Measurements from ENCODE around the gene NQO2. TPM values are rescaled to one million over a fixed set of nuclear protein-coding genes. Genes with fewer than 3 reads are reported as not detected.

The NQO2 gene
- total and polyA plus RNA-seq, 10 of the 15 experiments (the other 5 are each of a cell fraction or from before 2014, with no cell fraction given), result 0.55 to 2.6 (median 0.80) TPM

DNA sequence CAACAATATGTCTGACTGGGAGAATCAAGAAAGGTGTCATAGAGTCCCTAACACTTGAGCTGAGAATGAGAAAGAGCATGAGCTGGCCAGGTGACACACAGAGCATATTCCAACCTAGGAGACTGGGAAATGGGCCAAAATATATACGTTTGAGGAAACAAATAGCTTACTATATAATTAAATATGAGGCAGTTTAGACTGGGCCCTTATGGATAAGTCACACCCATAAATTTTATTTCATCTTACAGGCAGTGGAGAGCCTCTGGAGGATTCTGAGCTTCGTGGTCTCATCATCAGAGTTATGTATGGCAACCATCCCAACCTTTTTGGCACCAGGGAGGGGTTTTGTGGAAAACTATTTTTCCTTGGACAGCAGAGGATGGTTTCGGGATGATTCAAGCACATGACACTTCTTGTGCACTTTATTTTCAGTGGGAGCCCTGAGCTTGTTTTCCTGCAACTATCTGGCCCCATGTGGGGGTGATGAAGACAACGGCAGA, 12.9 kb upstream of the NQO2 start:
- in situ Hi-C loops (cut with MboI), result loop anchor here (5.0 kb wide), 1 partner anchor 144 kb away; the partner anchor contains the start of gene SERPINB1
- no peak overlapping the region for H3K9ac ChIP-seq (ENCODE audit: control insufficient read depth, insufficient read depth, low read length)
- FAIRE-seq, result no peak

More for the DNA sequence above, 12.9 kb upstream of the NQO2 start:
- H3K4me2 ChIP-seq (ENCODE audit: control insufficient read depth, insufficient read depth), result no peak overlapping the region
- no peak overlapping the region for H3K4me3 ChIP-seq
- no TSS peak for BruUV-seq (replicated peaks)
- no peaks in the 10 kb centered on the region for H3K9me3 ChIP-seq (replicated peaks; ENCODE audit: control insufficient read depth, insufficient read depth, low read length)
- H3K36me3 ChIP-seq (ENCODE audit: control insufficient read depth in 2 of 2, insufficient read depth in 2 of 2, low read length in 1 of 2), result no peaks in the 10 kb centered on the region
- 32% methylated on average over 4 of the region's 4 CpGs for WGBS (ENCODE audit: insufficient coverage, insufficient replicate concordance, low lambda C conversion rate, missing lambda C conversion rate)
- peaks cover 13% of the 10 kb centered on the region for H3K4me1 ChIP-seq (ENCODE audit: control insufficient read depth, insufficient read depth, low read length)
- no peak for ATAC-seq
- TF ChIP-seq EGR1 (IDR thresholded peaks at IDR 0.05; ENCODE audit: borderline replicate concordance in 1 of 2, low read depth in 2 of 2, low read length in 2 of 2) (no peak), BCL11A (IDR thresholded peaks at IDR 0.05; ENCODE audit: low read depth, low read length) (no peak), ZNF217 (IDR thresholded peaks at IDR 0.05) (no peak), BMI1 (IDR thresholded peaks at IDR 0.05; ENCODE audit: borderline replicate concordance) (no peak), MTA3 (IDR thresholded peaks at IDR 0.05; ENCODE audit: borderline replicate concordance, low read length) (no peak), PAX5 (IDR thresholded peaks at IDR 0.05; ENCODE audit: borderline replicate concordance, low read depth, low read length) (no peak), TCF3 (IDR thresholded peaks at IDR 0.05; ENCODE audit: borderline replicate concordance, insufficient read depth, low read depth, low read length) (no peak), HDAC2 (IDR thresholded peaks at IDR 0.05) (no peak)
- TF ChIP-seq, protein P1, sequence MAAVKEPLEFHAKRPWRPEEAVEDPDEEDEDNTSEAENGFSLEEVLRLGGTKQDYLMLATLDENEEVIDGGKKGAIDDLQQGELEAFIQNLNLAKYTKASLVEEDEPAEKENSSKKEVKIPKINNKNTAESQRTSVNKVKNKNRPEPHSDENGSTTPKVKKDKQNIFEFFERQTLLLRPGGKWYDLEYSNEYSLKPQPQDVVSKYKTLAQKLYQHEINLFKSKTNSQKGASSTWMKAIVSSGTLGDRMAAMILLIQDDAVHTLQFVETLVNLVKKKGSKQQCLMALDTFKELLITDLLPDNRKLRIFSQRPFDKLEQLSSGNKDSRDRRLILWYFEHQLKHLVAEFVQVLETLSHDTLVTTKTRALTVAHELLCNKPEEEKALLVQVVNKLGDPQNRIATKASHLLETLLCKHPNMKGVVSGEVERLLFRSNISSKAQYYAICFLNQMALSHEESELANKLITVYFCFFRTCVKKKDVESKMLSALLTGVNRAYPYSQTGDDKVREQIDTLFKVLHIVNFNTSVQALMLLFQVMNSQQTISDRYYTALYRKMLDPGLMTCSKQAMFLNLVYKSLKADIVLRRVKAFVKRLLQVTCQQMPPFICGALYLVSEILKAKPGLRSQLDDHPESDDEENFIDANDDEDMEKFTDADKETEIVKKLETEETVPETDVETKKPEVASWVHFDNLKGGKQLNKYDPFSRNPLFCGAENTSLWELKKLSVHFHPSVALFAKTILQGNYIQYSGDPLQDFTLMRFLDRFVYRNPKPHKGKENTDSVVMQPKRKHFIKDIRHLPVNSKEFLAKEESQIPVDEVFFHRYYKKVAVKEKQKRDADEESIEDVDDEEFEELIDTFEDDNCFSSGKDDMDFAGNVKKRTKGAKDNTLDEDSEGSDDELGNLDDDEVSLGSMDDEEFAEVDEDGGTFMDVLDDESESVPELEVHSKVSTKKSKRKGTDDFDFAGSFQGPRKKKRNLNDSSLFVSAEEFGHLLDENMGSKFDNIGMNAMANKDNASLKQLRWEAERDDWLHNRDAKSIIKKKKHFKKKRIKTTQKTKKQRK (IDR thresholded peaks at IDR 0.05; ENCODE audit: low read depth, low read length), result no peak
- TF ChIP-seq, protein P2, sequence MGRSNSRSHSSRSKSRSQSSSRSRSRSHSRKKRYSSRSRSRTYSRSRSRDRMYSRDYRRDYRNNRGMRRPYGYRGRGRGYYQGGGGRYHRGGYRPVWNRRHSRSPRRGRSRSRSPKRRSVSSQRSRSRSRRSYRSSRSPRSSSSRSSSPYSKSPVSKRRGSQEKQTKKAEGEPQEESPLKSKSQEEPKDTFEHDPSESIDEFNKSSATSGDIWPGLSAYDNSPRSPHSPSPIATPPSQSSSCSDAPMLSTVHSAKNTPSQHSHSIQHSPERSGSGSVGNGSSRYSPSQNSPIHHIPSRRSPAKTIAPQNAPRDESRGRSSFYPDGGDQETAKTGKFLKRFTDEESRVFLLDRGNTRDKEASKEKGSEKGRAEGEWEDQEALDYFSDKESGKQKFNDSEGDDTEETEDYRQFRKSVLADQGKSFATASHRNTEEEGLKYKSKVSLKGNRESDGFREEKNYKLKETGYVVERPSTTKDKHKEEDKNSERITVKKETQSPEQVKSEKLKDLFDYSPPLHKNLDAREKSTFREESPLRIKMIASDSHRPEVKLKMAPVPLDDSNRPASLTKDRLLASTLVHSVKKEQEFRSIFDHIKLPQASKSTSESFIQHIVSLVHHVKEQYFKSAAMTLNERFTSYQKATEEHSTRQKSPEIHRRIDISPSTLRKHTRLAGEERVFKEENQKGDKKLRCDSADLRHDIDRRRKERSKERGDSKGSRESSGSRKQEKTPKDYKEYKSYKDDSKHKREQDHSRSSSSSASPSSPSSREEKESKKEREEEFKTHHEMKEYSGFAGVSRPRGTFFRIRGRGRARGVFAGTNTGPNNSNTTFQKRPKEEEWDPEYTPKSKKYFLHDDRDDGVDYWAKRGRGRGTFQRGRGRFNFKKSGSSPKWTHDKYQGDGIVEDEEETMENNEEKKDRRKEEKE (IDR thresholded peaks at IDR 0.05), result no peak
- TF ChIP-seq, protein P3, sequence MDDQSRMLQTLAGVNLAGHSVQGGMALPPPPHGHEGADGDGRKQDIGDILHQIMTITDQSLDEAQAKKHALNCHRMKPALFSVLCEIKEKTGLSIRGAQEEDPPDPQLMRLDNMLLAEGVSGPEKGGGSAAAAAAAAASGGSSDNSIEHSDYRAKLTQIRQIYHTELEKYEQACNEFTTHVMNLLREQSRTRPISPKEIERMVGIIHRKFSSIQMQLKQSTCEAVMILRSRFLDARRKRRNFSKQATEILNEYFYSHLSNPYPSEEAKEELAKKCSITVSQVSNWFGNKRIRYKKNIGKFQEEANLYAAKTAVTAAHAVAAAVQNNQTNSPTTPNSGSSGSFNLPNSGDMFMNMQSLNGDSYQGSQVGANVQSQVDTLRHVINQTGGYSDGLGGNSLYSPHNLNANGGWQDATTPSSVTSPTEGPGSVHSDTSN (IDR thresholded peaks at IDR 0.05; ENCODE audit: insufficient replicate concordance, low read depth, low read length), result no peak
- TF ChIP-seq, protein P4, sequence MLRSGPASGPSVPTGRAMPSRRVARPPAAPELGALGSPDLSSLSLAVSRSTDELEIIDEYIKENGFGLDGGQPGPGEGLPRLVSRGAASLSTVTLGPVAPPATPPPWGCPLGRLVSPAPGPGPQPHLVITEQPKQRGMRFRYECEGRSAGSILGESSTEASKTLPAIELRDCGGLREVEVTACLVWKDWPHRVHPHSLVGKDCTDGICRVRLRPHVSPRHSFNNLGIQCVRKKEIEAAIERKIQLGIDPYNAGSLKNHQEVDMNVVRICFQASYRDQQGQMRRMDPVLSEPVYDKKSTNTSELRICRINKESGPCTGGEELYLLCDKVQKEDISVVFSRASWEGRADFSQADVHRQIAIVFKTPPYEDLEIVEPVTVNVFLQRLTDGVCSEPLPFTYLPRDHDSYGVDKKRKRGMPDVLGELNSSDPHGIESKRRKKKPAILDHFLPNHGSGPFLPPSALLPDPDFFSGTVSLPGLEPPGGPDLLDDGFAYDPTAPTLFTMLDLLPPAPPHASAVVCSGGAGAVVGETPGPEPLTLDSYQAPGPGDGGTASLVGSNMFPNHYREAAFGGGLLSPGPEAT (IDR thresholded peaks at IDR 0.05; ENCODE audit: low read depth), result no peak
- RAD21 ChIA-PET (ENCODE audit: unreplicated experiment), result interaction anchor here (0.5 to 5.6 kb wide), 8 partner anchors 9 to 196 kb away, joined by 3 to 46 read pairs (median 3); no protein-coding TSS in a partner anchor
- SMC1A ChIA-PET (ENCODE audit: uncharacterized antibody, unreplicated experiment), result interaction anchor here (0.7 to 6.3 kb wide), 7 partner anchors 12 to 219 kb away, joined by 3 to 56 read pairs (median 3); partner anchors contain the start of gene SERPINB1
- peaks cover 0 to 2% of the 10 kb centered on the region in 2 experiments; a peak in 2 of 4 replicates for H3K27me3 ChIP-seq (replicated peaks in 1 of 2; ENCODE audit: control insufficient read depth in 2 of 2, insufficient read depth in 2 of 2, low read length in 1 of 2)
- no peak overlapping the region for H3K27ac ChIP-seq (ENCODE audit: control insufficient read depth, insufficient read depth)
- H3K79me2 ChIP-seq (ENCODE audit: control insufficient read depth, insufficient read depth, low read length), result no peaks in the 10 kb centered on the region
- no peak for DNase-seq (ENCODE audit: low read depth, low spot score)
- H4K20me1 ChIP-seq (ENCODE audit: control insufficient read depth, insufficient read depth), result no peaks in the 10 kb centered on the region
- POLR2A ChIA-PET, result no interaction called here
- CTCF ChIA-PET, result interaction anchor here (0.9 to 6.7 kb wide), 9 partner anchors 14 to 1415 kb away, joined by 3 to 62 read pairs (median 12); partner anchors contain the start of genes NQO2 and SERPINB1
- H2AFZ ChIP-seq (ENCODE audit: control insufficient read depth, low read depth, low read length), result no peak overlapping the region
- intact Hi-C loops (cut with micrococcal nuclease; ENCODE audit: unreplicated experiment), result no loop called here
